Sigmoid colon (tissue), 7 donors: ENCODE measurements around the gene PTPRD. TPM values are rescaled to one million over a fixed set of nuclear protein-coding genes. Genes with fewer than 3 reads are reported as not detected.

Experiments used
- DNase-seq: peaks from one replicate; pipeline ENCODE4 v3.0.0-alpha.2; 2019
- H3K27ac ChIP-seq, 4 donors: fragments of 200-600 bp; sonication (generic); one replicate each; pipeline ENCODE4 v1.5.1; 2016 to 2019; ENCODE audit warnings: mild to moderate bottlenecking in 1 of 4
- H3K27me3 ChIP-seq, 3 donors: fragments of 200-600 bp; sonication (generic); one replicate each; pipeline ENCODE4 v1.5.1; 2019; ENCODE audit warnings: mild to moderate bottlenecking in 1 of 3
- H3K36me3 ChIP-seq, 4 donors: fragments of 200-600 bp; sonication (generic); one replicate each; pipeline ENCODE4 v1.5.1; 2016 to 2019
- H3K4me1 ChIP-seq, 4 donors: fragments of 200-600 bp; sonication (generic); one replicate each; pipeline ENCODE4 v1.5.1; 2017 to 2019
- H3K4me3 ChIP-seq, 4 donors: fragments of 200-600 bp; sonication (generic); one replicate each; pipeline ENCODE4 v1.5.1; 2017 to 2019; ENCODE audit warnings: mild to moderate bottlenecking in 2 of 4, moderate library complexity in 1 of 4
- H3K9me3 ChIP-seq, 4 donors: fragments of 200-600 bp in 3 of 4; sonication (generic) in 3 of 4; one replicate each; pipeline versions ENCODE4 v1.5.1 to v1.6.1; 2013 to 2019
- CTCF ChIP-seq, 4 experiments: fragments of 450-650 bp in 3 of 4; fragments of 200-600 bp in 1 of 4; IDR thresholded peaks; one replicate each; pipeline ENCODE4 v1.5.1; 2016 to 2019; ENCODE audit warnings: antibody characterized with exemption in 4 of 4, mild to moderate bottlenecking in 3 of 4, moderate library complexity in 2 of 4
- EP300 ChIP-seq, 4 donors: sonication (generic); formaldehyde crosslinking; IDR thresholded peaks; one replicate each; pipeline ENCODE4 v1.6.1; 2017; ENCODE audit warnings: antibody characterized with exemption in 4 of 4
- POLR2A ChIP-seq, 2 donors: fragments of 450-650 bp; IDR thresholded peaks; one replicate each; pipeline ENCODE4 v1.6.1; 2016; ENCODE audit warnings: antibody characterized with exemption in 2 of 2, mild to moderate bottlenecking in 2 of 2, moderate library complexity in 2 of 2
- POLR2AphosphoS5 ChIP-seq, 4 donors: sonication (generic); formaldehyde crosslinking; IDR thresholded peaks; one replicate each; pipeline ENCODE4 v1.6.1; 2017; ENCODE audit warnings: antibody characterized with exemption in 4 of 4
- WGBS, 2 donors: extraction: QIAGEN DNeasy Blood & Tissue Kit; methylation state at CpG; one replicate each; pipeline ENCODE4 v1.1.7; 2013; 5-methylcytosine and 5-hydroxymethylcytosine counted together
- intact Hi-C: fragments of 100-400 bp; cut with DNase I; formaldehyde crosslinking; loops from one replicate; pipeline ENCODE4 v1.15.1; 2023
- polyA plus RNA-seq, 3 donors: library from polyadenylated mRNA; stranded (reverse); fragments of 200-250 nt; gene quantifications; one replicate each; pipeline ENCODE4 v1.2.3, GENCODE V29; 2013
- total RNA-seq, 4 donors: library from RNA; depleted of rRNA; stranded (reverse); fragments of >200 nt; gene quantifications; one replicate each; pipeline ENCODE4 v1.1.0, GENCODE V29; 2016
- donor health status: healthy with polysubstance abuse.
- donor health status: Bipolar disorder and iron deficiency.
- donor health status: healthy.

PTPRD gene
- total and polyA plus RNA-seq, 7 donors: 1.2 to 18.3 (median 6.3) TPM

- WGBS, 2 donors: 75 to 86% methylated on average over 3 of the region's 3 CpGs
- no peaks in the 10 kb centered on the region for H3K9me3 ChIP-seq
- no peaks in the 10 kb centered on the region for H3K36me3 ChIP-seq
- H3K27ac ChIP-seq: no peak overlapping the region
- DNase-seq: no peak
- no peak overlapping the region for H3K4me3 ChIP-seq
- TF ChIP-seq POLR2AphosphoS5 (IDR thresholded peaks at IDR 0.05) (no peak), CTCF (IDR thresholded peaks at IDR 0.05) (no peak), POLR2A (IDR thresholded peaks at IDR 0.05) (no peak), EP300 (IDR thresholded peaks at IDR 0.05) (no peak)
- no peaks in the 10 kb centered on the region for H3K27me3 ChIP-seq
- intact Hi-C loops: no loop called here
- no peaks in the 10 kb centered on the region for H3K4me1 ChIP-seq
Observed at GRCh38 chr9:8905731-8906130, 1707.1 kb downstream of the PTPRD start.

- TF ChIP-seq EP300 (IDR thresholded peaks at IDR 0.05): no peak
- TF ChIP-seq CTCF (IDR thresholded peaks at IDR 0.05): no peak
- no peak for TF ChIP-seq POLR2A (IDR thresholded peaks at IDR 0.05)
- TF ChIP-seq POLR2AphosphoS5 (IDR thresholded peaks at IDR 0.05): no peak
- H3K27ac ChIP-seq: no peak overlapping the region
- no peak for DNase-seq
- no peaks in the 10 kb centered on the region for H3K27me3 ChIP-seq
- no peaks in the 10 kb centered on the region for H3K9me3 ChIP-seq
- no peaks in the 10 kb centered on the region for H3K36me3 ChIP-seq
- no peak overlapping the region for H3K4me3 ChIP-seq
- no peaks in the 10 kb centered on the region for H3K4me1 ChIP-seq
- 78 to 90% methylated on average over 8 of the region's 8 CpGs for WGBS, 2 donors
- intact Hi-C loops: no loop called here
Observed at GRCh38 chr9:8904771-8905515, 1707.9 kb downstream of the PTPRD start.

- Histone ChIP-seq H3K27me3 (no peaks in the 10 kb centered on the region), H3K36me3 (no peaks in the 10 kb centered on the region), H3K27ac (no peak overlapping the region), H3K4me3 (no peak overlapping the region), H3K9me3 (no peaks in the 10 kb centered on the region), H3K4me1 (no peaks in the 10 kb centered on the region)
- 81 to 83% methylated on average over 5 of the region's 5 CpGs for WGBS, 2 donors
- no peak for DNase-seq
- intact Hi-C loops: no loop called here
- no peak for TF ChIP-seq CTCF (IDR thresholded peaks at IDR 0.05)
- TF ChIP-seq POLR2A (IDR thresholded peaks at IDR 0.05): no peak
- TF ChIP-seq POLR2AphosphoS5 (IDR thresholded peaks at IDR 0.05): no peak
- no peak for TF ChIP-seq EP300 (IDR thresholded peaks at IDR 0.05)
Observed at GRCh38 chr9:8903077-8903476, 1709.7 kb downstream of the PTPRD start.

GRCh38 chr9:8901146-8901545, 1711.7 kb downstream of the PTPRD start:
- H3K4me1 ChIP-seq: no peaks in the 10 kb centered on the region
- no peak for TF ChIP-seq EP300 (IDR thresholded peaks at IDR 0.05)
- TF ChIP-seq POLR2A (IDR thresholded peaks at IDR 0.05): no peak
- no peak for TF ChIP-seq POLR2AphosphoS5 (IDR thresholded peaks at IDR 0.05)
- no peak for TF ChIP-seq CTCF (IDR thresholded peaks at IDR 0.05)
- H3K4me3 ChIP-seq: no peak overlapping the region
- H3K9me3 ChIP-seq: no peaks in the 10 kb centered on the region
- DNase-seq: no peak
- 86 to 89% methylated on average over 2 of the region's 2 CpGs for WGBS, 2 donors
- H3K27ac ChIP-seq: no peak overlapping the region
- H3K36me3 ChIP-seq: no peaks in the 10 kb centered on the region
- intact Hi-C loops: no loop called here
- no peaks in the 10 kb centered on the region for H3K27me3 ChIP-seq

- WGBS, 2 donors: 73 to 78% methylated on average over 4 of the region's 4 CpGs
- H3K4me1 ChIP-seq: no peaks in the 10 kb centered on the region
- no peak overlapping the region for H3K27ac ChIP-seq
- no peaks in the 10 kb centered on the region for H3K9me3 ChIP-seq
- intact Hi-C loops: no loop called here
- H3K27me3 ChIP-seq: no peaks in the 10 kb centered on the region
- no peak overlapping the region for H3K4me3 ChIP-seq
- H3K36me3 ChIP-seq: no peaks in the 10 kb centered on the region
- DNase-seq: no peak
- no peak for TF ChIP-seq CTCF (IDR thresholded peaks at IDR 0.05)
- TF ChIP-seq POLR2AphosphoS5 (IDR thresholded peaks at IDR 0.05): no peak
- TF ChIP-seq EP300 (IDR thresholded peaks at IDR 0.05): no peak
- no peak for TF ChIP-seq POLR2A (IDR thresholded peaks at IDR 0.05)
Observed at GRCh38 chr9:8899511-8899910, 1713.3 kb downstream of the PTPRD start.
